ENCODE data around the gene SARS1. TPM values are rescaled to one million over a fixed set of nuclear protein-coding genes. Genes with fewer than 3 reads are reported as not detected.

SARS1 gene
- total RNA-seq, 2 experiments from 2014 or later = 122 to 131 TPM

- Histone ChIP-seq H3K4me1 (ENCODE audit: insufficient read depth, low read length) (peaks cover 5% of the 10 kb centered on the region), H3K9me3 (ENCODE audit: control insufficient read depth in 1 of 2, insufficient read depth in 1 of 2, low read length in 2 of 2) (no peaks in the 10 kb centered on the region), H3K4me3 (ENCODE audit: low read length) (no peak overlapping the region), H3K27me3 (ENCODE audit: control insufficient read depth in 1 of 2, insufficient read depth in 2 of 2, low read length in 2 of 2) (no peaks in the 10 kb centered on the region), H3K36me3 (ENCODE audit: insufficient read depth, low read length) (peaks cover 56% of the 10 kb centered on the region), H3K27ac (ENCODE audit: low read depth in 1 of 2, low read length in 2 of 2) (no peak overlapping the region)
- Mint-ChIP-seq H3K4me3 (no peak overlapping the region), H3K9me3 (no peaks in the 10 kb centered on the region), H3K27ac (peak overlapping the region; percentile 60), H3K27me3 (no peaks in the 10 kb centered on the region), H3K36me3 (ENCODE audit: low read depth) (peaks cover 85% of the 10 kb centered on the region), H3K4me1 (ENCODE audit: low read depth) (peaks cover 38% of the 10 kb centered on the region)
- TF ChIP-seq CTCF (IDR thresholded peaks at IDR 0.05) = no peak
- intact Hi-C loops (cut with DNase I, micrococcal nuclease) = no loop called here
- POLR2A ChIA-PET = interaction anchor here (1.1 to 3.8 kb wide), 2 partner anchors 11 to 14 kb away, joined by 4 to 14 read pairs; partner anchors contain the start of gene SARS1
- CTCF ChIA-PET = no interaction called here
- DNase-seq (no peak), ATAC-seq (ENCODE audit: poor library complexity) (no peak)
Observed at GRCh38 chr1:109225308-109225707, 11.6 kb downstream of the SARS1 start.

- no peak overlapping the region for H3K4me3 Mint-ChIP-seq
- Histone ChIP-seq H3K27me3 (ENCODE audit: control insufficient read depth in 1 of 2, insufficient read depth in 2 of 2, low read length in 2 of 2) (no peaks in the 10 kb centered on the region), H3K27ac (ENCODE audit: low read depth in 1 of 2, low read length in 2 of 2) (no peak overlapping the region), H3K4me3 (ENCODE audit: low read length) (no peak overlapping the region), H3K36me3 (ENCODE audit: insufficient read depth, low read length) (peaks cover 62% of the 10 kb centered on the region), H3K4me1 (ENCODE audit: insufficient read depth, low read length) (peaks cover 5% of the 10 kb centered on the region), H3K9me3 (ENCODE audit: control insufficient read depth in 1 of 2, insufficient read depth in 1 of 2, low read length in 2 of 2) (no peaks in the 10 kb centered on the region)
- H3K27me3 Mint-ChIP-seq = no peaks in the 10 kb centered on the region
- TF ChIP-seq CTCF (IDR thresholded peaks at IDR 0.05) = no peak
- H3K9me3 Mint-ChIP-seq = no peaks in the 10 kb centered on the region
- ATAC-seq (ENCODE audit: poor library complexity) = no peak
- ChIA-PET POLR2A (interaction anchor here (1.1 to 3.8 kb wide), 2 partner anchors 12 to 14 kb away, joined by 4 to 14 read pairs; partner anchors contain the start of gene SARS1), CTCF (no interaction called here)
- peaks cover 35% of the 10 kb centered on the region for H3K4me1 Mint-ChIP-seq (ENCODE audit: low read depth)
- DNase-seq = no peak
- peak overlapping the region; percentile 60 for H3K27ac Mint-ChIP-seq
- intact Hi-C loops (cut with DNase I, micrococcal nuclease) = no loop called here
- H3K36me3 Mint-ChIP-seq (ENCODE audit: low read depth) = peaks cover 87% of the 10 kb centered on the region
Observed at GRCh38 chr1:109225711-109226445, 12.2 kb downstream of the SARS1 start.

GRCh38 chr1:109228167-109228566 is 14.4 kb downstream of the SARS1 start:
- H3K27me3 Mint-ChIP-seq = no peaks in the 10 kb centered on the region
- intact Hi-C loops (cut with DNase I, micrococcal nuclease) = no loop called here
- no peaks in the 10 kb centered on the region for H3K9me3 Mint-ChIP-seq
- DNase-seq = no peak
- no peak for ATAC-seq (ENCODE audit: poor library complexity)
- no peak for TF ChIP-seq CTCF (IDR thresholded peaks at IDR 0.05)
- H3K4me3 Mint-ChIP-seq = no peak overlapping the region
- peaks cover 15% of the 10 kb centered on the region for H3K4me1 Mint-ChIP-seq (ENCODE audit: low read depth)
- H3K36me3 Mint-ChIP-seq (ENCODE audit: low read depth) = peaks cover 88% of the 10 kb centered on the region
- ChIA-PET CTCF (interaction anchor here (0.7 kb wide), 1 partner anchor 128 kb away, joined by 3 read pairs; no protein-coding TSS in a partner anchor), POLR2A (no interaction called here)
- Histone ChIP-seq H3K4me3 (ENCODE audit: low read length) (no peak overlapping the region), H3K27ac (ENCODE audit: low read depth in 1 of 2, low read length in 2 of 2) (no peak overlapping the region), H3K4me1 (ENCODE audit: insufficient read depth, low read length) (peaks cover 5% of the 10 kb centered on the region), H3K9me3 (ENCODE audit: control insufficient read depth in 1 of 2, insufficient read depth in 1 of 2, low read length in 2 of 2) (no peaks in the 10 kb centered on the region), H3K27me3 (ENCODE audit: control insufficient read depth in 1 of 2, insufficient read depth in 2 of 2, low read length in 2 of 2) (no peaks in the 10 kb centered on the region), H3K36me3 (ENCODE audit: insufficient read depth, low read length) (peaks cover 84% of the 10 kb centered on the region)
- H3K27ac Mint-ChIP-seq = no peak overlapping the region

Measured in CD4-positive, alpha-beta T cell (primary cell).